Measurements from ENCODE around the gene TMSB4X. TPM values are rescaled to one million over a fixed set of nuclear protein-coding genes. Genes with fewer than 3 reads are reported as not detected.

TMSB4X gene
- polyA plus RNA-seq, 3 donors: 15,641 to 31,074 (median 27,127) TPM

- TF ChIP-seq CTCF (IDR thresholded peaks at IDR 0.05): no peak
- Mint-ChIP-seq H3K4me3 (no peak overlapping the region), H3K27ac (no peak overlapping the region), H3K9me3 (peaks cover 0 to 3% (median 0%) of the 10 kb centered on the region in 7 donors), H3K36me3 (no peaks in the 10 kb centered on the region), H3K4me1 (peaks cover 9% of the 10 kb centered on the region), H3K27me3 (ENCODE audit: low read depth in 3 of 3) (peaks cover 0 to 43% (median 2%) of the 10 kb centered on the region in 3 donors)
- intact Hi-C loops (cut with micrococcal nuclease): no loop called here
- Histone ChIP-seq H3K4me2 (replicated peaks; ENCODE audit: extremely low read depth, low read length, poor library complexity, severe bottlenecking) (no peak overlapping the region), H2AFZ (ENCODE audit: insufficient read depth, low read depth, low read length, poor library complexity, severe bottlenecking) (no peak overlapping the region), H3K27me3 (ENCODE audit: control insufficient read depth in 2 of 2, insufficient read depth in 2 of 2, low read length in 2 of 2) (peaks cover 0 to 42% of the 10 kb centered on the region in 2 donors), H3K4me3 (replicated peaks in 1 of 3; ENCODE audit: low read depth in 2 of 3, low read length in 3 of 3) (no peak overlapping the region), H3K36me3 (replicated peaks in 1 of 2; ENCODE audit: control insufficient read depth in 1 of 2, insufficient read depth in 2 of 2, low read length in 2 of 2) (no peaks in the 10 kb centered on the region), H4K20me1 (ENCODE audit: insufficient read depth, low read length) (no peaks in the 10 kb centered on the region), H3K79me2 (ENCODE audit: insufficient read depth, low read length) (no peaks in the 10 kb centered on the region), H3K9ac (ENCODE audit: insufficient read depth, low read length, poor library complexity, severe bottlenecking) (no peak overlapping the region), H3K27ac (ENCODE audit: low read depth in 1 of 2, low read length in 2 of 2) (no peak overlapping the region), H3K9me3 (replicated peaks in 1 of 2; ENCODE audit: control insufficient read depth in 1 of 2, insufficient read depth in 1 of 2, low read length in 2 of 2) (no peaks in the 10 kb centered on the region), H3K4me1 (ENCODE audit: control insufficient read depth in 1 of 2, insufficient read depth in 2 of 2, low read length in 2 of 2) (peaks cover 8 to 9% of the 10 kb centered on the region in 2 donors)
- no CpG with 5 or more reads among the region's 4 CpGs for WGBS (ENCODE audit: insufficient coverage)
- DNase-seq: no peak
Observed at GRCh38 chrX:12992544-12993118, 17.7 kb downstream of the TMSB4X start.

- Histone ChIP-seq H3K9me3 (replicated peaks in 1 of 2; ENCODE audit: control insufficient read depth in 1 of 2, insufficient read depth in 1 of 2, low read length in 2 of 2) (no peaks in the 10 kb centered on the region), H3K36me3 (replicated peaks in 1 of 2; ENCODE audit: control insufficient read depth in 1 of 2, insufficient read depth in 2 of 2, low read length in 2 of 2) (no peaks in the 10 kb centered on the region), H3K79me2 (ENCODE audit: insufficient read depth, low read length) (no peaks in the 10 kb centered on the region), H3K4me2 (replicated peaks; ENCODE audit: extremely low read depth, low read length, poor library complexity, severe bottlenecking) (no peak overlapping the region), H3K27ac (ENCODE audit: low read depth in 1 of 2, low read length in 2 of 2) (no peak overlapping the region), H3K27me3 (ENCODE audit: control insufficient read depth in 2 of 2, insufficient read depth in 2 of 2, low read length in 2 of 2) (peaks cover 0 to 42% of the 10 kb centered on the region in 2 donors), H3K4me3 (replicated peaks in 1 of 3; ENCODE audit: low read depth in 2 of 3, low read length in 3 of 3) (no peak overlapping the region), H3K4me1 (ENCODE audit: control insufficient read depth in 1 of 2, insufficient read depth in 2 of 2, low read length in 2 of 2) (peaks cover 16 to 19% of the 10 kb centered on the region in 2 donors), H4K20me1 (ENCODE audit: insufficient read depth, low read length) (no peaks in the 10 kb centered on the region), H2AFZ (ENCODE audit: insufficient read depth, low read depth, low read length, poor library complexity, severe bottlenecking) (no peak overlapping the region), H3K9ac (ENCODE audit: insufficient read depth, low read length, poor library complexity, severe bottlenecking) (no peak overlapping the region)
- Mint-ChIP-seq H3K27me3 (ENCODE audit: low read depth in 3 of 3) (peaks cover 0 to 42% (median 2%) of the 10 kb centered on the region in 3 donors), H3K36me3 (no peaks in the 10 kb centered on the region), H3K4me3 (no peak overlapping the region), H3K27ac (no peak overlapping the region), H3K9me3 (peaks cover 0 to 3% (median 0%) of the 10 kb centered on the region in 7 donors), H3K4me1 (peaks cover 19% of the 10 kb centered on the region)
- TF ChIP-seq CTCF (IDR thresholded peaks at IDR 0.05): no peak
- DNase-seq: no peak
- intact Hi-C loops (cut with micrococcal nuclease): no loop called here
- WGBS (ENCODE audit: insufficient coverage): no CpG with 5 or more reads among the region's 1 CpG
Observed at GRCh38 chrX:12993826-12994225, 18.9 kb downstream of the TMSB4X start.
